Glomerular visceral epithelial cell (primary cell): ENCODE results near the gene SEM1.
"Not testable (repeated sequence)": the region's sequence is repeated elsewhere in the genome, so short reads cannot be mapped to it uniquely, and the experiment has no call there.

Experiments used
- DNase-seq: peaks from one replicate; pipeline ENCODE4 v3.0.0-alpha.2; 2016; ENCODE audit errors: extremely low spot score

The SEM1 gene

DNA sequence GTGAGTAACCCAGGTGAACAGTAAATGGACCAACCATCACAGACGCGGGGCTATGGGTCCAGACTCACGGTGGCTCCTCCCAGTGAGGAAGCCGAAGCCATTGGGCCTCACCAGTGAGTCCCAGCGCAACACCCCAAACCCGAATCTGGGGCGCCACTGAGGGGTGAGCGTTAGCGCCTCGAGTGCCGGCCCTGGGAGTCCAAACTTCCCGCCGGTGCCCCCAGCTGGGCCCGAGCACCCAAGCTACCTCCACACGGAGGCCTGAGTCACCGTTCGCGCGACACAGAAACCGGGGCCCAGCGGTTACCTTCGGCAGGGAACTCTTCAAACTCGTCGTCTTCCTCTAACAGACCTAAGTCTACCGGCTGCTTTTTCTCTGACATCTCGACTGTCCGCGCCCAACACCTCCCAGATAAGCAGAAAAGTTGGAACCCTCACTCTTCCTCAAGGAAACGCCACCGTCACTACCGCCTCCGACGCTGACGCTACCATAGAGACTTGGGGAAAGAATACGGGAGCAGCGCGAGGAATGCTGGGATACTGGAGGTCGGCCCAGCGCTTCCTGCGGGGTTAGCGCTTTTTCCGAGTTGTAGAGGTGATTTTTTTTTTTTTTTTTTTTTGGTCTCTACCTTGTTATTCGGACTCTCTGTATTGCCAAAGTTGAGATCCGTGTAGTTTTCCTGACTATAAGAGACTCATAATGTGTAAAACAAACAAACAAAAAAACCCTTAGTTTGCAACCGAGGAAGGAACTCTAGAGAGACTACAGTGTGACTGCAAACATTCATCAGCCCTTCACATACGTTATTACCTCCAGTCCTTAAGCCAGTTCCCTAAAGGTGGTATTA lies at the start of gene SEM1:
Gene SEM1 (minus strand): TSS at position 466 of the 848 bp plus-strand sequence. CDS start 83 bp downstream, at position 383.
- DNase-seq = peak; percentile 83

DNA sequence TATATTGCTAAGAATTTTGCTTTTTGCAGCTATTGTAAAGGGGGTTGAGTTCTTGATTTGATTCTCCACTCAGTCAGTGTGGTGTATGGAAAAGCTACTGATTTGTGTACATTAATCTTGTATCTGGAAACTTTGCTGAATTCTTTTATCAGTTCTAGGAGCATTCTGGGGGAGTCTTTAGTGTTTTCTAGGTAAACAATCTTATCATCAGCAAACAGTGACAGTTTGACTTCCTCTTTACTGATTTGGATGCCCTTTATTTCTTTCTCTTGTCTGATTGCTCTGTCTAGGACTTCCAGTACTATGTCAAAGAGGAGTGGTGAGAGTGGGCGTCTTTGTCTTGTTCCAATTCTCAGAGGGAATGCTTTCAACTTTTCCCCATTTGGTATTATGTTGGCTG lies 48.2 kb upstream of the SEM1 start:
- DNase-seq = not testable (repeated sequence)

DNA sequence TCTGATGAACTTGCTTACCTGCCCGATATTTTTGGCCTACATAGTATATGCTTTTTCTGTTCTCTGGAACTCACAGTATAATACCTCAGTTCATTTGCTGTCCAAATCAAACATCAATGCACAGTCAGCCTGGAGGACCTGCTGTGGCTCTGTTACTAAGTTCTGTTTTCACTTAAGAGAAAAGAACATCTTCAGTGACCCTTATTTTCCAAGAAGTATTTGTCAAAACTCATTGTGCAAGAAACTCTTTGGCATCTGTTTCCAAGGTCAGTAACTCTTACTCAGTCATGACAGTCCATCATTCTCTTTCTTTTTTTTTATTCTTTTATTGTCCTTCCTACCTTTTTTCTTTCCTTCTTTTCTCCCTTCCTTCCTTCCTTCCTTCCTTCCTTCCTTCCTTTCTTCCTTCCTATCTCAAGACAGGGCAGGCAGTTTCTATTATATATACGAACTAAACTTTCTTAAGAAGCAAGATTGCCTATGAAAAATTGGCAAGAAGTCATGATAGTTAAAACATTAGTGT lies 37.8 kb upstream of the SEM1 start:
- no peak for DNase-seq

DNA sequence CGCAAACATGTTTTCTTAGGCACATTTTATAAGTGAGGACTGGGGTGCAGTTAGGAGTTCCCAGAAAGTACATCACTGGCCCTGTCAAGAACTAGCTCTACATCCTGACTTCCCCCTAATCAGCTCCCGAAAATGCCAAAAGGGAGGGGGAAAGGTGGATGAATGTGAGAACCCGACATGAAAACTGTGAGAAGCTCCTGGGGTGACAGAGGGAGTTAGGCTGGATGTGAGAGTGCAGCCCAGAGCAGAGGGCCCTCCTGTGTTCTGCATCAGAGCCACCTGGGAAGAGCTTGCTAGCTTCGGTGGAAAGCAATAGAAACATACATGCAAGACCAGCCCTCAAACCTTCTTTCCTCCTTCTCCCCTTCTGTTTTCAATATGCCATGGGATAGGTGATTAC lies 30.5 kb upstream of the SEM1 start:
- DNase-seq = no peak

DNA sequence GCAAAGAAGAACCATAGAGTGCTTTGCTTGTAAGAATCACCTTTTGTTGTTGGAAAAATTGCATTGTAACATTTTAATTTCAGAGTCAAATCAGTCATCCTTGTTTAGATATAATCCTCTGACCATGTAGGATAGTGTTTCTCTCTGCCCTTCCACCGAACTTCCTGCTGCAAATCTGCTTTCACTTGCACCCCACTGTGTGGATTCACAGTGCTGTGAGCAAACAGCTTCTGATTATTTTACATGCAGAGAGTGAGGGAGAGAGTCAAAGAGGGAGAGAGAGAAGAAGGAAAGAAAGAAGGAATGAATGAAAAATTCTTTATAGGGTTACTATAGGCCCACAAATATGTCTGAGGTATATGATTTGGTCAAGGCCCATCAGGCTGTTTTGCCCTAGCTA lies 30.0 kb upstream of the SEM1 start:
- DNase-seq = no peak

DNA sequence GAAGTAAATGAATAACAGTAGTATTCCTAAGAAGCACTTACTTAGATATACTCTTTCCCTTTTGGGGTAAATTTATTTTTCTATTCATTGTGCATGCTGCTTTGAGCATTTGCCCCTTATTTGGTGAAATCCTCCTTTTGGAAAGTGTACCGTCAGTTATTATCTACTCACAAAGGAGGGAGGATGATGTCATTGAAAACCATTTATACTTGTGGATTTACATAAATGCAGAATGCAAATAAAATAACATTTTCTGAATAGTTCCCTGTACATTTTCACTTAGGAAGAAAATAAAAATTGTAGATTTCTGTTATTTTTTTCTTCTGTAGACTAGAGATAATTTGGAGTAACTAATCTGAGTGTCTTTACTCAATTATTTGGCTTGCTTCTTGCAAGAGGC lies 29.5 kb upstream of the SEM1 start:
- no peak for DNase-seq

DNA sequence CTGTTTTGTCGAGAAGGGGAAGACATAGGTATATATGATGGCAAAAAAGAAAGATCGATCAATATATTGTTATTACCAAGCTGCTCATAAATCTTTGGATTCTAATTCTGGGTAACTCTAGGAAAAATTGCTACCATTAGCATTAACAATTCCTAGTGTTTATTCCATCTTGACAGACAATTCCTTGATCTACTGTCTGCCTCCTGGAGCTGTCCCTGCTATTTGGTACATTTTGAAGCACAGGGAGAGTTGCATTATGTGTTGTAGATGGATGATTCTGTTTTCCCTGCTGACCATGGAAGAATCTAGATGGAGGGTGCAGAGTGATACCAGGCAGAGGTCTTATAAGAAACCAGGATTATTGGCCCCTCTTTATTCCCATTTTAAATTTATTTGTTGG lies 29.1 kb upstream of the SEM1 start:
- DNase-seq = no peak

DNA sequence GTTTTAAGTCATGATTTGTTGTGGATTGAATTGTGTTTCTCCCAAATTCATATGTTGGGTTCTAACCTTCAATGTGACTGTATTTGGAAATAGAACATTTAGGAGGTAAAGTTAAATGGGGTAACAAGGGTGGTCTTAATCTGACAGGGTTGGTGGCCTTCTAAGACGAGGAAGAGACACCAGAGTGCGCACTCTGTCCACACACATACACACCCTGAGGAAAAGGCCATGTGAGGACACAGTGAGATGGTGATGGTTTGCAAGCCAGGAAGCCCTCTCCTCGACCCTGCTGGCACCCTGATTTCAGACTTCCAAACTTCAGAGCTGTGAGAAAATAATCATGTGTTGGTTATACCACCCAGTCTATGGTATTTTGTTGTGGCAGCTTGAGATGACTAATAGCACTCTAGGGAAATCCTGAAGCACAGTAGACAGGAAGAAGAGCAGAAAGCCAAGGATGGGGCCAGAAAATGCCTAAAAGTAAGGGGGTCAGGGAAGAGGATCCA lies 28.0 kb upstream of the SEM1 start:
- DNase-seq = no peak

DNA sequence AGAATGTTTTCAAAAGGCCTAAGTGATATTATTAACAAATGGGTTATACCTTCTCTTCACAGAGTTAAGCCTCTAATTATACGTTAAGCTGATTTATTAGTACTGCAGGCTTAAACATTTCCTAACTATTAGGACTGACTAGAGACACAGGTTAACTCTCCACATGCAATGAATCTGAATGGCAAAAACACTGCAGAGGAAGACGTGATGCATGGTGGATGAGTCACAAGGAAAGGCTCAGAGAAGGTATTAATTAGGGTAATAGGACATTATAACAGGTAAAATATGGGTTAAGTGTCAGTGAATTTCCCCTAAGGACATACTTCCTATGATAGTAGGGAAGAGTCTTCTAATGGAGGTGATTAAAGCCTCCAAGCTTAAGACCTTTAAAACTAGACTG lies 24.7 kb upstream of the SEM1 start:
- DNase-seq = no peak

DNA sequence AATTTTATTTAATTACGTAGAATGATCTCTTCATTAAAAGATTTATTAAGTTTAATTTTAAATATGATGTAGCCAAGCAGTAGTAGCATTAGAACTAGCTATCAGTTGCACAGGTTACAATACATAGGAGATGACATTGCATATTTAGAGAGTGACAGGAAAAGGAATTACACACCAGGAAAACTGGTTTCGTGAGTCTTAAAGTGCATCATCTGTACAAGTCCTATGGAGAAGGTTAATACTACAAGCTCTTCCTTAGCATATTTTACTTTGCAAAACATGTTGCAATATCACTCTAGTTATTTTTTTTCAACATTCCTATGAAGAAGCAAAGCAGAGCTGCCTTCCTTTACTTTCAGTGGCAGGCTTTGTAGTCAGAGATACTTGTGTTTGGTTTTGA lies 20.2 kb upstream of the SEM1 start:
- no peak for DNase-seq

DNA sequence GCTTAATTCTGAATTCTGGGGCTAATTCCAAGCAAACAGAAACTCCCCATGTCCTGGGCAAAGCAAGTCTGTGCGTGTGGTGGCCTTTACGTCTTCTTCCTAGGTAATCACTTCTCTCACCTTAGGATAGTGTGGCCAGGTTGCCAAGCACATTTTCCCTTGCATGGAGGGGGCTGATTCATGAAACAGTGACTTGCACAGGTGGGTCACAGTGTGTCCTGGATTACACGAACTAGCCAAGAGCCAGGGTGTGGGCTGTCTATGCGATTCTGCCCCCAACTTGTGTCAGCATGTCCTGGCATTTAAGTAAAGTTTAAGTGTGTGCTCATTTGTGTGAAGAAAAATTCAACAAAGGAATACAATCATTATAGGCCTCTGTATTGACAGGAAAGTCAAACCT lies 18.5 kb upstream of the SEM1 start:
- no peak for DNase-seq

DNA sequence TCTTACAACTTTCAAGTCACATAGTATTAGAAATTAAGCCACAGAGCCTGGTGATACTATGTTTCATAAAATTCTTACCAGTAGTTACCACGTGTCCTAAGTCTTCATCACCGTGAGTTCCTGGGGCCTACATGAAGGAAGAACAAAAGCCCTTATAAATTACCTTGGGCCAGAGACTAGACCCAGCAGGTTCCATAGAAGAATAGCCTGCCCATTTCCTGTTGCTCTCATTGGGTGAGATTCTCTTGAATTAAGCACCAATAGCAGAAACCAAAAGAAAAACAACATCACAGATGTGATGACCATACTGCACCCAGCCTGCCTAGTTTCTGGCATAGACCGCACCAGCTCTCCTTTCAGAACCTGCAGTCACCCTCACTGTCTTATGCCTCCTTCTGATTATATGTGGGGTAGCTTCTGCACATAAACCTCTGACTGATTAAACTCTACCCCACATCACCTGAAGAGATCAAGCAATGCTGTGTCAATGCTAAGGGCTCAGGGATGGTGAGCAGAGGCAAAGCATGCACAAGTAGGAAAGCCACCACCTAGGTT lies 18.0 kb upstream of the SEM1 start:
- no peak for DNase-seq

DNA sequence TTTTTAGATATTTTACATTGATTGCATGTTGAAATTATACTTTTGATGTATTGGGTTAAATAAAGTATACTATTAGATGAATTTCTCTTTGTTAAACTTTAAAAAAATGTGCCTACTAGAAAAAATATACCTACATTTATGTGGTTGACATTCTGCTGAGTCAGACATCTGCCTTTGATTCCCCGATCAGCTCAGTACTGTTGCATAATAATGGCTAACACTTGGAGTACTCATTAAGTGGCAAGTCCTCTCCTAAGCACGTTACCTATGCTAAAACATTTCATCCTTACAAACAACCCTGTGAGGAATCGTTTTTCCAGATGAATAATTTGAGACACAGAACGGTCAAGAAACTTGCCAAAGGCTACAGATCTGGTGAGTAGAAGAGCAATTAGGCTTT lies 14.0 kb upstream of the SEM1 start:
- peak; percentile 1 for DNase-seq

DNA sequence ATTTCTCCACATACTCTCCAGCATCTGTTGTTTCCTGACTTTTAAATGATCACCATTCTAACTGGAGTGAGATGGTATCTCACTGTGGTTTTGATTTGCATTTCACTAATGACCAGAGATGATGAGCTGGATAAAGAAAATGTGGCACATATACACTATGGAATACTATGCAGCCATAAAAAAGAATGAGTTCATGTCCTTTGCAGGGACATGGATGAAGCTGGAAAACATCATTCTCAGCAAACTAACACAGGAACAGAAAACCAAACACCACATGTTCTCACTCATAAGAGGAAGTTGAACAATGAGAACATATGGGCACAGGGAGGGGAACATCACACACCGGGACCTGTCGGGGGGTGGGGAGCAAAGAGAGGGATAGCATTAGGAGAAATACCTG lies 13.3 kb upstream of the SEM1 start:
- not testable (repeated sequence) for DNase-seq

DNA sequence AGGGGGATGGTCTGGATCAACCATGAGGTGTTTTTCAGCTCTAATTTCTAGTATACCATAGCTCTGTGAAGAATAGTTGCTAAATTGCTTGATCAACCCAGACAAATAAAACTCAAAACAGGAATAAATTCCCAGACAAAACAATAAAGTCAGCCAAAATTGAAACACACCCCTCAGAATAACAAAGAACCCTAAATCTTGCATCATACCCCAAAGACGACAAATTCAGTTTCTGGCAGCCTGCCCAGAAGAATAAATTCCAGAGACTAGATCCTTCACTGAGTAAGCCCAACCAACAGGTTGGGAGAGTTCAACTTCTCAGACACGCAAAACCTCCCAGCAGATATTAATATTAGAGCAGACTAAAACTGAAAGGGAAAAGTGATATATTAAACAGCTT lies 11.2 kb upstream of the SEM1 start:
- DNase-seq = no peak

DNA sequence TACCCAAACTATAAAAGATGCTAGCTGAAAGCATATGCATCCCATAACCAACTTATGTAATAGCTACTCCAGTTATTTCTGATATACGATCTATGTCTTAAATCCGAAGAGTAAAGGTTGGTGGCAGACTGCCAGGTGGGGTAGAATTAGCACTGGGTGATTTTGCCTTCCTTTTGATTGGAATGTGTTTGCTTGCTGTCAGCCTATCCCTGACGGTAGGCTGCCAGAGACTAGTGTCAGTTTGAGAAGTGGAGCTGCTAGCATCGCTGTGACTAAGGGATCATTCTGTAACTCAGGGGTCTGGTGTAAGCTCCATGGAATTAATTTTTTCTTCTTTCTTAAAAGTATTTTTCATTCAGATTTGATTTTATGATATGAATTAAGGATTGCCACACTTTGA lies 9.5 kb upstream of the SEM1 start:
- no peak for DNase-seq

DNA sequence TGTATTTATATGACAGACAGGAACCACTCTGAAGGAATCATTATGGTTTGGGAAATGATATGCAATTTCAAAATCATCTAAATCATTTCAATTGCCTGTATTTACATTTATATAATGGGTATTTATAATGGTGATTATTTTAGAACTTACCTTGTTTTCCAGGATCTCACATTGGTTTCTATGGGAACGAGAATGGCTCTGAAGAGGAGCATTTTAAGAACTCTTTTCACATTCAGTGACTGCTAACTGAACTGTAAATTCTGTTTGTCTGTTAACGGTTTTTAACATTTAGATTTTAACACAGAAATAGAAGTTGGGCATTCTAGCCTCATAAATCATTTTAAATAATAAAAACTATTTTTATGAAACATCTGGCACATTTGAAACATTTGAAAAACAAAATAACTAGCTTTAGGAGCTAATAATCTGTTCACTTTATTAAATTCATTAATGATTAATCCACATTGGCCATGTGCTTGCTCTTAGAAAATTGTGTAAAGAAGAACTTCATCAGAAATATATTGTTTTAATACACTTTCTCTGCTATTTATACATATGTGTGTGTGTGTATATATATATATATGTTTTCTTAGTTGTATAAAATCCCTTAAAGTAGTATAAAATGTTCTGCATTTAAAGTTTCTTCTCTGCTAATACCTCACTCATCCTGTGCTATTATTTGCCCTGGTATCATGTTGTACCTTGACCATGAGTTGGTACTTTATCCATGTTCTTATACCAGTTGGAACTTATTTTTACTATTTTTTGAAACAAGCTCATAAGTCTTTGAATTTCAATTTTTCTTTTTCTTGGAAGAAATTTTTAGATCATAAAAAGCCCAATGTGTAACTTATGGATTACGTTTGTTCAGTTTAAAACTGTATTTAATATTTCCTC lies 8.7 kb upstream of the SEM1 start:
- no peak for DNase-seq

DNA sequence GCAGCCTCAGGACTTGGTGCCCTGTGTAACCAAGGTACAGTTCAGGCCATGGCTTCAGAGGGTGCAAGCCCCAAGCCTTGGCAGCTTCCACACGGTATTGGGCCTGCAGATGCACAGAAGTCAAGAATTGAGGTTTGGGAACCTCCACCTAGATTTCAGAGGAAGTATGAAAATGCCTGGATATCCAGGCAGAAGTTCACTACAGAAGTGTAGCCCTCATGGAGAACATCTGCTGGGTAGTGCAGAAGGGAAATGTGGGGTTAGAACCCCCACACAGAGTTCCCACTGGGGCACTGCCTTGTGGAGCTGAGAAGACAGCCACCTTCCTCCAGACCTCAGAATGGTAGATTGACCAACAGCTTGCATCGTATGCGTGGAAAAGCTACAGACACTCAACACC lies 3.4 kb upstream of the SEM1 start:
- no peak for DNase-seq

DNA sequence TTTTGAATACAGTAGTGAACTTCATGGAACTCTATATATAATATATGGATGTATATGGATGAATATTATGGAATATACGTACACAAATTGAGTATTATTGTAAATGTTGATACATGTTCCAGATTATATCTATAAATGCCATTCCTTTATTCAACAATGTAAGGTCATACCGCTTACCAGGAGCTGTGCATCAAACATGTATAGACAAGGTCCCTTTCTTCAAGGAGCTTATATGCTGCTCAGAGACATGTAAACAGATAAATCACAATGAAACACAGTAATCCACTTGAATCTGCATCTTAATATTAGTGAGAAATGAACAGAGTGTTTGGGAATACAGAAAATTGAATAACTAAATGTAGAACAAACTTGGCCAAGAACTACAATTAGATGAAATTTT lies 898 bp upstream of the SEM1 start:
- no peak for DNase-seq

DNA sequence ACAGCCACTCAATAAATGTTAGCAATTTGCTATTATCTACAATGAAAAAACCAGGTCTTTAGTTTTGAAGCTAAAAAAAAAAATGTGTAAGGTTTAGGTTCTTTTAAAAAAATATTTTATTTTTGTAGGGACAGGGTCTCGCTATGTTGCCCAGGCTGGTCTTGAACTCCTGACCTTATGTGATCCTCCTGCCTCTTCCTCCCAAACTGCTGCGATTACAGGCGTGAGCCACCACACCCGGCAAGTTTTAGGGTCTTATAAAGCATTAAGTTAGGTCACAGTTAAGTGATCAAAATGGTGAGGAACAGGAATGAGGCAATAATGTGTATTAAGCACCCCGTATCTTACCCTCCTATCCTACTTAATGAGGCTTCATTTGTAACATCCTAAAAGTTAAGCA lies 774 bp downstream of the SEM1 start:
- DNase-seq = no peak

DNA sequence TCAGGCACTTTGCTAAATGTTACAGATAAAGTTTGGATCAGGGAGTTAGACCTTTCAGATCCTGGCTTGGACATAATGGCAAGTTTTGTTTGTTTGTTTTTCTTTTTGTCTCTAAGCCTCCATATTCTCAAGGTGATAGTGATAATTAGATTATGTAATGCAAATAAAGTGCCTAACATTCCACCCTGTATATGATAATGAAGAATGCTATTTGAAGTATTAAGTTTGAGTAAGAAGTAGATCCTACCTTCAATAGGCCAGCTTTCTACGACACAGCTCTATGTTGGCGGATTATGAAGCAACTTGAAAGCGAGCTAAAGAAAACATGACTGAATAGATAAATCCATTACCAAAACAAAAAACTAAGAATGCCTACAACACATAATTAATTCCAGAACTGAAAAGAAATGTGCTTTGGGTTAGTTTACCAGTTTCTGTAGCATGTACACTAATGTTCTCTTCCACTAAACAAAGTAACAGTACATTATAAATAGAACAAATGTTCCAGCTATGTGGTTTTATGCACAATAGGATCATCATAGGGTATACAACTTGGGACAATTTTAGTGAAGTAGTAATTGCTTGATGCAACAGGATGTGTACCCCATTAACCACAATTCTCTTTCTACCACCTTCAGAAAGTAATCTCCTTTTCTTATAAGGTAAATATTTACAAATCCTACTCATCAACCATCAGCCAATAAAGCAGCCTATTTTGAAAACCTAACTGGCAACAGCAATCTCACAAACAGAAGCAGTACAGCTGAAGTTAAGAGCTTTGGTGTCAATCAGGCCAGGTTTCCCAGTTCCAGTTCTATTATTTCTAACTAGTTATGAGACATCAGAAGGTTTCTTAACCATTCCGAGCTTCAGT lies 1.5 kb downstream of the SEM1 start:
- no peak for DNase-seq
